HT-29 (cell line): ENCODE results near the gene PDE2A. TPM values are rescaled to one million over a fixed set of nuclear protein-coding genes. Genes with fewer than 3 reads are reported as not detected.

Source experiments
- DNase-seq: peaks from one replicate; pipeline ENCODE4 v3.0.0-alpha.2; 2015; ENCODE audit warnings: low spot score
- total RNA-seq: library from RNA; depleted of rRNA; stranded (reverse); fragments of >200 nt; shearing (Covaris generic); gene quantifications from 2 replicates; pipeline ENCODE4 v1.2.3, GENCODE V29; 2014

The PDE2A gene
- total RNA-seq, 1 experiment from 2014 or later: 0.79 TPM

DNA sequence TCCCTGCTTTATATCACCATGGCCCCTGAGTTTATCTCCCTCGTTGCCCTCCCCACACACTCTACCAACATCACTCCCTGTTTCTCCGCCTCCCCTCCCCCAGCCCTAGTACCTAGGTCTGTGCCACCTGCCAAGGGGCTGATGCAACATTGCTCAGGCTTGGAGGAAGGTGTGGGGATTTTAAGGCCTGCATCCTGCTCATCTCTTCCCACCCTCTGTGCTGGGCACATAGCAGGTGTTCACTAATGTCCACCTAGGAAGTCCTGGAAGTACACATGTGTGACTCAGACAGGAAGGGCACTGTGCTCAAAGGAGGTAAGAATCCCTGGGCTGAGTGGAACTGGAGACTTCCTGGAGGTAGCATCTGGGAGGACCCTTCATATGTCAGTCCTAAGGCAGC is 37.0 kb downstream of the PDE2A start:
- DNase-seq: no peak

DNA sequence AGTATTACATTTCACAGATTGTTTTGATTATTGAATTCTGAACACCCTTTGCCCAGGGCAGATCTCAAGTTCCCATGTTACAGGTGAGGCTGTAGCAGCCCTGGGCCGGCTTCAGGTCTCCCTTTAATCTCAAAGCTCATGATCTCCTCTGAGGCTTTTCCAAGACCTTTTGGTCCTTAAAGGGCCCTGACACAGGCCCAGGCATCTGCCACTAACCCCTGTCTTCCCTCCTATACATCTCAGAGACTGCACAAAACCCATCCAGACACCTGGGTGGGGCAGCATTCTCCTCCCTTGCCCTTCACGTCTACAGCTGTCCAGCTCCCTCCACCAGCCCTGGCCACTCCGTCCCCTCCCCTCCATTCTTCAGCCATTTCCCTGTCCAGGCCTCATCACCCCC is 37.8 kb downstream of the PDE2A start:
- DNase-seq: no peak

DNA sequence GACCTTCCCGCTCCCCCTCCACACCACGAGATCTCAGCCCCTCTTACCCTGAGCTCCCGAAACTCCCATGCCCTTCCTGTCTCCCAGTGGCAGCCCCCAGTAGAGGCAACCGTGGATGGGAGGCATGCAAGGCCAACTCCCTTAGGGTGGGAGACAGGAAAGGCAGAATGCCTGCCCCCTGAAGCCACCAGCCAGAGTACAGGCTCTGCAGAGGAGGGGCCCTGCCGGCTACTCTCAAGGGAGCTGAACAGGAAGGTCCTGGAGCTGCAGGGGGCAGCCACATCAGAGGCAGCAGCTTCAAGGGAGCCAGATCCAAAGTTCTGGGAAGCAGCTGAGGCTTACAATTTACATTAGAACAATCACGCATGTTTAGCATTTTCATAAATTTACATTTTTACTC is 38.3 kb downstream of the PDE2A start:
- DNase-seq: no peak

DNA sequence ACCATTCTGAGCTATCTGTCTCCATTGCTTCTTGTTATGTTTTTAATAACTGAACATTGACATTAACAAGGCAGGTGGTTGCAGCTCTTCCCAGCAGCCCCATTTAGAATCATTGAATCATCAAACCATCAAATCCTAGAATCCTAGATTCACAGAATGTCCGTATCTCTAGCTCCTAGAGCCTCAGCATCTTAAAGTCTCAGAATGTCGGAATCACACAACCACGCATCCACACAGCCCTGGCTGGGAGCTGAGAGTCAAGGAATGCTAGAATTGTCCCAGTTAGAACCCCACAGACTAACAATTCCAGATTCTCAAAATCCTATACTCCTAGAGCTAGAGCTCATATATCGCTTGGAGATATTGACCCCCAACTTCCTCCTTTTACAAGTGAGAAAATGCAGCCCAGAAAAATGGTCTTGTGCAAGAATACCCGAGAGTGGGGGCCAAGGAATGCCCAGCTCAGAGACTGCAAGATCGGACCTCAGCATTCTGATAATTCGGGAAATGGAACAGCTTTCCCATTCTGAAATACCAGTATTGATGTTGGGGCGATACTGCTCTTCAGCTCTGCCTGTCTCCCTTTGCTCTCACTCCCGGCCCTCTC is 38.8 kb downstream of the PDE2A start:
- no peak for DNase-seq

DNA sequence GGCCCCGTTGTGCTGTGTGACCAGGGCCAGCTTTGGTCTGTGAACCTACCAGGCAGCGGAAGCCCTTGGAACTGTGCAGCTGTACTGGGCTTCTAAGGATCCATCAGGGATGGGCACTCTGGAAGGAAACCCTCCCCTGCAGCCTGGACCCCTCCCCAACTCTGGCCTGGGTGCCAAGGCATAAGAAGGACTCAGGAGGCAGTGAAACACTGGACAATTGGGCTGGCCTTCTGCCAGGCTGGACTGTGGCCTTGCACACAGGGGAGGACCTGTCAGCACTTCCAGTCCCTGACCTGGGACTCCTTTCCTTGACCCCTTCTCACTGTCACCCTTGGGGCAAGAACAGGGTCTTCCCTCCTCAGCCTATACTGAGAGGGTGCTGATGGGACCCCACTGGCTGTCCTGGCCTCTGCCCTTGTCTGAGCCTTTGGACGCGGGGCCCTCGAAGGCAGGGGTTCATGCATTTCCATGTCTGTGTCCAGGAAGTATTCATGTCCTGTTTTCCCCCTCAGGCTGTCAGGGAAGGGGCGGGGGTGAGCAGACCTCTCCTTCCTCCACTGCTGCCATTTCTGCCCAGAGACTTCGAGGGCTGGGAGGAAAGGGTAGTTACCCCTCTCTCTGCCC is 39.6 kb downstream of the PDE2A start:
- no peak for DNase-seq

DNA sequence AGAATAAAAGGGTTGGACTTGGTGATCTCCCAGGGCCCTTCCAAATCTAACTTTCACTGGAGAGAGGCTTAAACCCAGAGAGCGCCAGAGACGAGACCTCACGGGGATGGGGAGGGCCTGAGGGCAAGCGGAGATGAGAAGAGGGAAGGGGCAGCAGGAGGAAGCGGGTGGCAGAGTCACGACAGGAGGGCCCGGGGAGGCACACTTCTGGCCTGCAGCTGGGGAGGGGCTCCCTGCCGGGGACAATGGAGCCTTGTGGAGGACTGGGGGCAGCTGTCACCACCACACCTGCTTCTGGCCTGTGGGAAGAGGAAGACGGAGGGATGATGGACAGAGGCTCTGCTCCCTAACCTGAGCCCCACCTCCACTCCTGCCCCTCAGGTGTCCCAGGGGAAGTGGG is 40.2 kb downstream of the PDE2A start:
- DNase-seq: no peak

DNA sequence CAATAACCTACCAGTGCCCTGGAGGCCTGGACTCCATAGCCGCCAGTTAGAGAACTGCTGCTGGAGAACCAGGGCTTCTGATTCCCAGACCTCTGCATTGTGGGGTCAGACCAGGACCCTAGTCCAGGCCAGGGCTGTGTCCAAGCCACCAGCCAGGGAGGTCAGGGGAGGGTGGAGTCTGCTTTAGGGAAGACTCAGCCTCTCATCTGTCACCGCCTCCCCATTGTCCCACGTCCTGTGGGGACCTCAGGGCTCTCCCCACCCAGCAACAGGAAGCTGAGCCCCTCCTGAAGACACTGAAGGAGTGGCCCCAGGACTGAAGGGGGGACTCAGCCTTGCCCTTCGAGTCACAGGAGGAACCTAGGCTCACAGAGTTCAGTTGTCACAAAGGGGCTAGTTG is 41.2 kb downstream of the PDE2A start:
- DNase-seq: no peak

DNA sequence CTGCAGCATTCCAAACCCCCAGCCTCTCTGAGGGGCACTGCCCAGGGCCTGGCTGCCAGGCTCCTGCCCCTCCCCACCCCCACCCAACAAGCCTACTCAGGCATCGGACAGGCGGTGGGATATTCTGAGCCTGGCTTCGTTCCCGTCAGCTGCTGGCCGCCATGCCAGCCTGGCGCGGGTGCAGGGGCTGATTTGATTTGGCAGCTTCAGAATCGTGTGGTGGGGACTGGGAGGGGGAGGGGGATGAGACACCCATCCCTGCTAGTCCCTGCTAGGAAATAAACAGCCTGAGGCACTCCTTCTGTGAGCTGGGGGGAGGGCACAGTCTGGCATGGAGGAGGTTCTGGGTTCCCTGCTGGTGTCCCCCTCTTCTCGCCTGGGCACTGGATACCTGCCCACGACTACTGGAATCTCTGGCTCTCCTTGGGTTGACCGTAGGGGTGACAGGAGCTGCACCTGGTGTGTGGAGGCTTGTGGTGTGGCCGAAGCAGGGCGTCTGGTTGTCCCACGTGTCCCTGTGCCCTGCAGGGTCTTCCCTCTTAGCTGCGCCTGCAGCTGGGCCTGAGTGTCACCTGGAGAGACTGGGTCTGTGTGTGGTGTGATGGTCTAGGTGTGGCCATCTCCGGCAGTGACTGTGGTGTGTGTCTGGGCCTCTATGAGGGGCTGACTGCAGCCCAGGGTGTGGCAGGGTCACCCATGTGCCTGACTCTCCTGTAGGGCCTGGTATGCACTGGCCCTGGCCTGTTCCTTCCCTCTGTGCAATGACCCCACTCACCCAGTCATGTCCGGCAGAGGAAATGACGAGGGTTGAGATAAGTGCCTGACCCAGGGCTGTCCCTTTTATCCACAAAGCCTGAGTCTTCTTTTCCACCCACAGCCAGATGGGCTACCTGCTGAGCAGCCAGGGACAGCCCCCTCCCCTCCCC is 42.2 kb downstream of the PDE2A start:
- DNase-seq: no peak

DNA sequence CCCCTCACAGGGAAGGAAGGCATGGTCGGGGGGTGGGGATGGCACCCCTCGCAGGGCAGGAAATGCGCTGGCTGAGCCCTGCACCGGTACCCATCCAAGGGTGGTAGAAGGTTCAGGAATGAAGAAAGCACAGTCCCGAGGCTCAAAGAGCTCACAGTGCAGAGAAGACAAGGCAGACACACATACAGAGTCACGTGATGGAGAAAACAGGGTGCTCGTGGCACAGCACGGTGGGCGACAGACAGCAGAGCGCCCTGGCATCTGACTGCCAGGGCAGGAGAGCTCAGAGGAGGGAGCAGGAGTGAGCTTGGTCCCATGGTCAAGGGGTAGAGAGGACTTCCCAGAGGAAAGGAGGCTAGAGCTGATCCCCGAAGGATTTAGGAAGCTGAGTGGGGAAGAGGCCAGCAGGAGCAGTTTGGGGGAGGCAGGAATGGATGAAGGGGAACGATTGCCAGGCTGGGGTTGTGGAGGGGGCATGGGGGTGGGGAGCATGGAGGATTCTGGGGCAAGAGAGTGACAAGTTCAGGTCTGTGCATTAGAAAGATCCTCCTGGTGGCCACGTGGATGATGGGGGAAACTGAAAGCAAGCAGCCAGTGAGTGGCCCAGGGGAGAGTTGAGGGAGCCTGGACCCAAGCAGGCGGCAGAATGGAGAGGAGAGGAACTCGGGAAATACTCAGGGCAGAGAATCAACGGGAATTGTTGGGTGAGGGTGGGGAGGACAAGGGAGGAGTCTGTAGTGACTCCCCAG is 43.9 kb downstream of the PDE2A start:
- no peak for DNase-seq

DNA sequence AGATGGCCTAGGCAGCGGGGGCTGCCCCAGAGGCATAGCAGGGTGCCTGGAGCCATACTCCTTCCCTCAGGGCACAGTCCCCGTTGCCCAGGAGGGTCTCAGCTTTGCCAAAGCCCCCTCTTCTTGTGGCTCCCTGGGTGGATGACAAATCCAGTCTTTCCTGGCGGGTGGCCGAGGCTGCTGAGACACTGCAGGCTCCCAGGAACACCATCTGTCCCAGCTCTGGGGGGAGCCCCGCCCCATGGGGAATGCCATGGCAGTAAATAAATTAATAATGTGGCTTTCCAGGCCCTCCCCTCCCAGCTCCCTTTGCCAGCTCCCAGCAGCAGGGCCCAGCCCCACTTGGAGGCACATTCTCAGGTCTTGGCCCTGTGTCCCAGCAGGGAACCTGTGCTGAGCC is 45.0 kb downstream of the PDE2A start:
- DNase-seq: no peak

DNA sequence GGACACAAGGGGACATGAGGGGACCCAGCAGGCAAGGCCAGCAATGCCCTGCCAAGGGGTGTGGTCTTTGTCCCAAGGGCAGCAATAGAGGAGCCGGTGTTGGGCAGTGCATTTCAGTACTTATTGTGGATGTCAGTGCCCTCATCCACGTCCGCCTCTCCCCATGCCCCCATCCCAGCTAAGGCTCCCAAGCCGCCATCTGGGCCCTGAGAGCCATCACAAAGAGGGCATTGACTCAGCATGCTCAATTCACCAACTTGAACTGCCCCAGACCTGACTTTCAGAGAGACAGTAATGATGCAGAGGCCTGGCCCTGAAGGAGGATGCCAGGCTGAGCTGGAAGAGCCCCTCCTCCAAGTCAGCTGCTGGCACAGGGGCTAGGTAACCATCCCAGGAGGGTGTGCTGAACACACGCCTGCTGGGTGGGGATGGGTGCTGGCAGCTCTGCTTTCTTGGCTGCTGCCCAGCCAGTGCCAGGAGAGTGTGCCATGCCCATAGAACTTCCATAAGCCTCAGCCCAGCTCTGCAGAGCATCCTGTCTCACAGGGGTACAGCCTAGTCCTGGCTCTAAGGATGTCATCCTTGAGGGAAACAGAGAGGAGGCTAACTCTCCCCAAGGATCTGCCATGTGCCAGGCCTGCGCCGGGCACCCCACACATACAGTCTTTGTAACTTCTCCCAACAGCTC is 46.5 kb downstream of the PDE2A start:
- no peak for DNase-seq

DNA sequence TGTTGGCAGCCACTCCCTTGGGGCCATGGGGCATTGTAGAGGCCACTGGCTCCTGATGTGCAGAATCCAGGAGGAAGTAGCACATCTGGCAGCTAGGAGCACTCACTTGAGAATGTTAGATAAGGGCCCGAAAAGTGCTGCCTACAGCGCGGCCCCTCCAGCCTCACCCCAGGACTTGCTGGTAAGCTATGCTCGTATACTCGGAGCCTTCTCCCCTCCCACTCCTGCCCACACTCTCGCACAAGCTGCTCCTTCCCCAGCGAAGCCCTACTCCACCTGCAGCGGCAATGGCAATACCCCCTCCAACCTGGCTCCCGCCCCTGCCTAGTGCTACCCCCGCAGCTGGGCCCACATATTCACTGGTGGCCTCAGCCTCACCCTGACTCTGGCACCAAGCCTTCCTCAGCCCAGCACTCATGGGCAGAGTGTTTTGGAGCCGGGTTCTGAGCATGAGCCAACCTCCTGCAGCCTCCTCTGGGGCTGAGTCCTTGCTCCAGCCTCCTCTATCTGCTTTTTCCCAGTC is 47.7 kb downstream of the PDE2A start:
- DNase-seq: no peak

DNA sequence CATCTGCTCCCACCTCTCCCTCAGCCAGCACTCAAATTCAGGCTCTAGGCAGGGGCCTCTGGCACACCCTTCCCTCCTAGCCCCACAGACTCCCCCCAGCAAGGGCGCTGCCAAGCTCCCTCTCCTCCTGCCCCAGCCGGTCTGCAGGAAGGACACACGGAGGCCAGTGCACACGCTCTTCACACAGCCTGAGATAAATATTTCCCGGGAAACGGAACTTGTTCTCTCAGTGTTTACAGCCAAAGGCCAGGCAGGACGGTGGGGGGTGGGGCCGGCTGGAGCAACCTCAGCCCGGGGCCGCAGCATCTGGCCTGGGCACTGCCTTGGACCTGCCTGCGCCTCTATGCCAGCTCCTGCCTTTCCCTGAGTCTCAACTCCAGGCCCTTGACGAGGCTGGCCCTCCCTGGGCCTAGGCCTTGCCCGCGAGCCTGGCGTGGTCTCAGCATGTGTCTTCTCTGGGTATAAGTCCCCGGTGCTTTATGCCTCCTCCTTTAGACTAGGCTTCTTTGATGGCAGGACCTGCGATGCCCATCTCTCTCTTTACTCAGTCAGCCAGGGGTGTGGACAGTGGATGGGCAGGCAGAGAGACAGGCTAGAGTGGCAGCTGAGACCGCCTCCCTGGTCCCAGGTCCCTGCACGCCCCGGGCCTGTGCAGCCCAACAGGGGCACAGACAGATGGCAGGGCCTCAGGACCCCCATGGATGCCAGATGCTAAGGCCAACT is 48.4 kb downstream of the PDE2A start:
- no peak for DNase-seq

DNA sequence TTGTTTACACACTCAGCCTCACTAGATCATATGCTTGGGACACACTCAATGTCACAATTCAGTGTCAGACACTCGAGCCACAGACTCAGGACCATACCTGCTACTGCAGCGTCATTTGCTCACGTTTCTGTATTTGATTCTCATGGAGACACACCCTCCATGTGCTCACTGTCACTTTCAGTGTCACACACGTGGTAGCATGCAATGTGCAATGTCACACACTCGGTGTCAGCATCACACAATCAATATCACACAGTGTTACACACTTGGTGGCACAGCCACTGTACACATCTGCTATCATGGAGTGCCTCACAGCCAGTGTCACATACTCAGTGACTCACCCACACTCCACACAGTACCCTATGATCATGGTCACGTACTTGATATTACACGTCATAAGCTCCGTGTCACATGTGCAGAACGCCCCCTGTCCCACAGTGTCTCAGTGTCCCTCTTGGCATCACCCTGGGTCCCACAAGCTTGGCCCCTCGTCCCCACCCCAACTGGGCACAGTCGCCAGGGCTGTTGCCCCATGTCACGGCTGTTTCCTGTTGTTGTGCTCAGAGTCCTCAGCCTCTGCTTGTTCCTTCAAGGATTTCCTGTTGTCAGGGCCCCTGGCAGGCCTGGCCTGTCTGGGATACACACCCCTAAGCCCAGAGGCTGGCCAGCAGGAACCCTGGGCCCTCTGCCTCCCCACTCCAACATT is 49.6 kb downstream of the PDE2A start:
- DNase-seq: no peak

DNA sequence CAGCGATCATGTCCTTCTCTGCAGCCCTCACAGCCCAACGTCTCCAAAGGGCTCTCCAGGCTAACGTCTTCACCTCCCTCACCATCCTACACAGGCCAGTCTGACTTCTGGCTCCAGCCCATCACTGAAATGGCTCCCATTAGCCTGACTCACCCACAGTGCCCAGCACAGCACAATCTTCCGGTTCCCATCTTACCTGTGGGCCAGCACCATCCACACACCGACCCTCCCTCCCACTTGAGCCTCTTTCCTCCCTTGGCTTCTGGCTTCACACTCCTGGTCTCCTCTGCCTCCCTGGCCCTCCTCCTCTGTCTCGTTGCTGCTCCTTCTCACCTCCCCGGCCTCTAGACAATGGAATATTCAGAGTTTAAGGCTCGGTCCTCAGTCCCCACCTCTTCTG is 51.2 kb downstream of the PDE2A start:
- DNase-seq: no peak

DNA sequence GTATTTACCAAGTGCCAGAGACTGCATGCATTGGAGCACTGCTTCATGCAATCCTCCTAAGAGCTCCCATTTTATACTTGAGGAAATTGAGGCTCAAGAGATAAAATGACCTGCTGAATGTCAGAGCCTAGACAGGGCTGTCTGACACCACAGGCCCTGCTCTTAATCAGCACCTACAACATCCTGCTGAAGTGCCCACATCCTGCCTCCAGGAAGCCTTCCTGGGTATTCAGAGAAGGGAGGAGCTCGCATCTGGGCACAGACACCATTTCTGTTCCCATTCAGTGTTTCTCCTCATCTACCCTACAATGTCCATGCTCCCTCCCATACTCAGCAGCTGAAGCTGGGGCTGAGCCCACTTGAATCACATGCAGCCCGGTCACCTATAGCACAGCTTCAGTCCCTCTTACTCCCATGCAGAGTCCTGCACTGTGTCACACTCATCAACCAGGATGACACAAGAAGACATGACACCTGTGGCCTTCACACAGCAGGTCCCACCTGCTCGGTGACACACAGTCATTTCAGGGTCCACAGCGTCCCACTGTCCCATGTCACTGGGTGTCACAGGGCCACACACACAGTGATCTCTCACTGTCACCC is 53.1 kb downstream of the PDE2A start:
- no peak for DNase-seq

DNA sequence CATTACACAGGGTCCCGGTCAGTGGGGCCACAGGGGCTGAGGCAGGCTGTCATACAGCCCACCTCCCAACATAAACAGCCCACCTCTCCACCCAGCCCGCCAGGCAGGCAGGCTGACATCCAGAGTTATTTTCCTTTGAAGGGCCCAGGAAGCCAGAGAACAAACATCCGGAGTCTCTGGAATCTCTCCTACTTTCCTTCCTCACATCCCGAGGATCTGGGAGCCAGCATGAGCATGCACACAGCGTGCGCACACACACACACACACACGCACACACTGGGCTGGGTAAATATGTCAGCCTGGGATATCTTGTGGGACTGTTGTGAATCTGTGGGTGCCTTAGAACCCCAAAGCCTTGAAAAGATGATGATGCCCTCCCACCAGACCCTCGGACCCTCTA is 55.4 kb downstream of the PDE2A start:
- DNase-seq: no peak

DNA sequence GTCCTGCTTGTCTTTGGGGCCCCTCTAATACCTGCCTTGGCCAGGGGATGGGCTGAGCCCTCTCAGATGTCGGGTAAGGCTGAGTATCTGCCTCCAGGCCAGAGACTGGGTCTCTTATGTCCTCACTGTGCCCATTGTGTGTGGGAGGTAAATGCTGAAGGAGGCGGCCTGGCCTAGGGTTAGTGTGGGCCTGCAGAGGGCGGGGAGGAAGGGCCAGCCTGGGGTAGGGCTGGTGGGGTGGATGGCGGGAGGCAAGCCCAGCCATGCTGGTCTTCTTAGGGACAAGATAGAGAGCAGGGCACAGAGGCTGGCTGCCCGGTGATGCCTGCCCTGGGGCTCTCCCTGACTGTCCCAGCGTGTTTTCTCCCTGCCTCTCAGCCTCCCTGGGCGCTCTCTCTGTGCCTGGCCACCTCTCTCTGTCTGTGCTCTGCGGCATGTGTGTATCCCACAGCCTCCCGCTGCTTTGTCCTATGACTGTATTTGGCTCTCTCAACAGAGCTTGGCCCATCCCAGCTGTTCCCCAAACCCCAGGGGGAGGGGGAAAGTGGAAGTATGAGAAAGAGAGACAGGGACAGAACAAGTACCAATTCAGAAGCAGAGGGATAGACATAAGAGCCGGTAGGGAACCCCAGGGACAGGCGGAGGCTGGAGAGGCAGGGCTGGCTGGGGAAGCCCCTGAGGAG is 57.0 kb downstream of the PDE2A start:
- DNase-seq: no peak

DNA sequence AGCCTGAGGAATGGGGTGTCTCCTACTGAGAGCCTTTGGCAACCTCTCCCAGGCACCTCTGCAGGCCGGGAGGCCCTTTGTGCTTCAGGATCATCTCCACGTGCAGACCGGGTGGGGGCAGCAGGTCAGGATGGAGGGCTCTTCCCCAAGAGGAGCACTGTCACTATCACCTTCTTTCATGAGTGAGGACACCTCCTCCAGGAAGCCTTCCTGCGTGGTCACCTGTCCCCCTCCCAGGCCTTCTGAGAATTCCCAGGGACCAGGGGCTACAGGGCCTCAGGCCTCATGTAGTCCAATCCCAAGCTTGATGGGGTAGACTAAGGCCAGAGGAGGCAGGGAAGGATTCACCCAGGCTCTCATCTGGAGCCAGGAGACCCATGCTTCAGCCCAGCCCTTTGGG is 57.6 kb downstream of the PDE2A start:
- DNase-seq: no peak
